CD8-positive, alpha-beta memory T cell (primary cell): ENCODE data around the gene OR13C4. TPM values are rescaled to one million over a fixed set of nuclear protein-coding genes. Genes with fewer than 3 reads are reported as not detected.
"Not testable (repeated sequence)": the region's sequence is repeated elsewhere in the genome, so short reads cannot be mapped to it uniquely, and the experiment has no call there.

Experiments used
- CTCF ChIA-PET: fragments of 350-600 bp; sonication (Branson Sonifier 250); formaldehyde crosslinking; loops from one replicate; lab custom pipeline; 2021; ENCODE audit warnings: antibody characterized with exemption; lab: Charles Lee
- POLR2A ChIA-PET: fragments of 350-600 bp; sonication (Branson Sonifier 250); formaldehyde crosslinking; loops from one replicate; lab custom pipeline; 2021; ENCODE audit warnings: antibody characterized with exemption; lab: Charles Lee
- DNase-seq, 5 donors: peaks; one replicate each; pipeline versions ENCODE4 v3.0.0 to v3.0.0-alpha.2; 2020 to 2022; ENCODE audit warnings: mixed read lengths in 1 of 5
- H3K27ac ChIP-seq: one replicate; pipeline ENCODE4 v1.7.0; 2013; ENCODE audit warnings: low read depth, mild to moderate bottlenecking, low read length, moderate library complexity
- H3K27me3 ChIP-seq: 2 replicates; pipeline ENCODE4 v1.7.0; 2013; ENCODE audit warnings: low read length, mild to moderate bottlenecking; ENCODE audit not compliant: insufficient read depth, poor library complexity, severe bottlenecking
- H3K36me3 ChIP-seq: 2 replicates; pipeline ENCODE4 v1.7.0; 2013; ENCODE audit warnings: mild to moderate bottlenecking, low read length, moderate library complexity; ENCODE audit not compliant: insufficient read depth
- H3K4me1 ChIP-seq: 2 replicates; pipeline ENCODE4 v1.7.0; 2013; ENCODE audit warnings: mild to moderate bottlenecking, low read length, moderate library complexity; ENCODE audit not compliant: insufficient read depth
- H3K4me3 ChIP-seq: 2 replicates; pipeline ENCODE4 v1.7.0; 2013; ENCODE audit warnings: mild to moderate bottlenecking, low read length
- H3K9me3 ChIP-seq: 2 replicates; pipeline ENCODE4 v1.7.0; 2013; ENCODE audit warnings: mild to moderate bottlenecking, low read length
- H3K27ac Mint-ChIP-seq, 8 donors: one replicate each; pipeline ENCODE4 v1.8.0; 2020 to 2021; ENCODE audit warnings: mixed read lengths in 8 of 8, mild to moderate bottlenecking in 6 of 8, inconsistent platforms in 3 of 8, moderate library complexity in 3 of 8
- H3K27me3 Mint-ChIP-seq, 2 donors: one replicate each; pipeline ENCODE4 v1.8.0; 2020 to 2021; ENCODE audit warnings: mixed read lengths in 2 of 2, mild to moderate bottlenecking in 1 of 2, moderate library complexity in 1 of 2
- H3K36me3 Mint-ChIP-seq, 3 donors: one replicate each; pipeline ENCODE4 v1.8.0; 2020 to 2021; ENCODE audit warnings: mixed read lengths in 3 of 3, inconsistent platforms in 1 of 3, mild to moderate bottlenecking in 1 of 3
- H3K4me1 Mint-ChIP-seq, 3 donors: one replicate each; pipeline ENCODE4 v1.8.0; 2020 to 2021; ENCODE audit warnings: mixed read lengths in 3 of 3, inconsistent platforms in 1 of 3, mild to moderate bottlenecking in 1 of 3
- H3K4me3 Mint-ChIP-seq, 7 donors: one replicate each; pipeline ENCODE4 v1.8.0; 2020 to 2021; ENCODE audit warnings: mixed read lengths in 7 of 7, mild to moderate bottlenecking in 6 of 7, moderate library complexity in 4 of 7, inconsistent platforms in 2 of 7
- H3K9me3 Mint-ChIP-seq, 5 donors: one replicate each; pipeline ENCODE4 v1.8.0; 2020 to 2022; ENCODE audit warnings: mixed read lengths in 5 of 5, mild to moderate bottlenecking in 3 of 5, moderate library complexity in 2 of 5, inconsistent platforms in 1 of 5
- polyA plus RNA-seq: library from polyadenylated mRNA; unstranded; fragments of 300-500 nt; fragmentation: Illumina TruSeq; gene quantifications from one replicate; pipeline ENCODE4 v1.2.3, GENCODE V29; 2021
- total RNA-seq, 2 experiments: library from RNA; stranded (reverse); gene quantifications; one replicate each; pipeline ENCODE4 v1.2.3, GENCODE V29; 2021

Gene OR13C4
- total and polyA plus RNA-seq, 3 experiments from 2014 or later: not detected

DNA sequence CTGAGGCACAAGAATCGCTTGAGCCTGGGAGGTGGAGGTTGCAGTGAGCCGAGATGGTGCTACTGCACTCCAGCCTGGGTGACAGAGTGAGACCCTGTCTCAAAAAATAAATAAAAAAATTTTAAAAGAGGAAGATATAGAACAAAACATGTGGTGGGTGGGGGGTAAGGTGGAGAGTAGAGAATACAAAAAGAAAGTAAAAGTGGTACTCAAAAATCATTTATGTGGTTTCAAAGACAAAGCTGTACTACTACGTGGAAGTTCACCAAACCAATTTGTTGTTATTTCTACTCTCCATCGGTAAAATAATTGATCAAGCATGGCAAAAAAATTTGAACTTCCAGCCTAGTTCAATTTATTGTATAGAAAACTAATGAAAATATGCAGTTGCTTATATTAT is 17.6 kb upstream of the OR13C4 start:
- no peaks in the 10 kb centered on the region for H3K27me3 ChIP-seq
- no peaks in the 10 kb centered on the region for H3K27me3 Mint-ChIP-seq
- DNase-seq: no peak
- no peaks in the 10 kb centered on the region for H3K9me3 Mint-ChIP-seq
- H3K36me3 Mint-ChIP-seq: no peaks in the 10 kb centered on the region
- no peak overlapping the region for H3K4me3 Mint-ChIP-seq
- ChIA-PET CTCF (no interaction called here), POLR2A (no interaction called here)
- no peak overlapping the region for H3K27ac Mint-ChIP-seq
- H3K4me1 Mint-ChIP-seq: no peaks in the 10 kb centered on the region
- no peak overlapping the region for H3K27ac ChIP-seq
- no peaks in the 10 kb centered on the region for H3K9me3 ChIP-seq
- H3K36me3 ChIP-seq: no peaks in the 10 kb centered on the region
- H3K4me1 ChIP-seq: no peaks in the 10 kb centered on the region
- no peak overlapping the region for H3K4me3 ChIP-seq

DNA sequence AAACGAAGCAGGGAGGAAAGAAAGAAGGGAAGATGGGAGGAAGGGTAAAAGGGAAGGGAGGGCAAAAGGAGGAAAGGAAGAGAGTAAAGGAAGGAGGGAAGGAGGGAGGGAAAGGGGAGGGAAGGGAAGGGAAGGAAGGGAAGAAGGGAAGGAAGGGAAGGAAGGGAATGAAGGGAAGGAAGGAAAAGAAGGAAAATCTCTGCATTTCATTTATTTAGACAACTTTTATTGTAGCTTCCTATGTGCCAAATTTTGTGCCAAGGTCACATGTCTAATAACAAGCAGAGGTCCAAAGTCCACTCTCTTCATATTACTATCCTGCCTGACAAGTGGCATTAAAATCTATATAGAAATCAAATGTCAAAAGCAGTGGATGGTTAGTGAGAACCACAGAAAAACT is 12.3 kb upstream of the OR13C4 start:
- no peak overlapping the region for H3K27ac Mint-ChIP-seq
- Histone ChIP-seq H3K36me3 (no peaks in the 10 kb centered on the region), H3K27ac (no peak overlapping the region), H3K9me3 (no peaks in the 10 kb centered on the region), H3K4me3 (no peak overlapping the region), H3K27me3 (no peaks in the 10 kb centered on the region), H3K4me1 (no peaks in the 10 kb centered on the region)
- DNase-seq: no peak
- H3K27me3 Mint-ChIP-seq: no peaks in the 10 kb centered on the region
- H3K4me1 Mint-ChIP-seq: no peaks in the 10 kb centered on the region
- POLR2A ChIA-PET: no interaction called here
- H3K36me3 Mint-ChIP-seq: no peaks in the 10 kb centered on the region
- CTCF ChIA-PET: no interaction called here
- H3K9me3 Mint-ChIP-seq: peaks cover 0 to 2% (median 0%) of the 10 kb centered on the region in 5 donors
- no peak overlapping the region for H3K4me3 Mint-ChIP-seq

DNA sequence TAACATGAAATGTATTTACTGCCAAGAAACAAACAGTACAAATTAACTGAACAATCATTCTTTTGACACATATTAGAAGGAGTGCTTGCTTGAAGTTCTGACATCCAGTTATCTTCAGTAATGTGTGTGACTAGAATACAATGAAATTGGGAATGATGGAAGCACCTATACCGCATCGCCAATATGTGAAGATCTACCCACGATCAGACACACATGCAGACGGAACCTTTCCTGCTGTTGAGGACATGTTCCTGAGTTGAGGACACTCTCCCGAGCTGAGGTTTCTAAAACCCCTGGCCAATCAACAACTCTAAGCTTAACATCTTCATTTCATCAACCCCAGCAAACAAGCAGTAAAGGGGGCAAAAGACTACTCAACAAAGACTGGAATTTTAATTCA is 9.7 kb upstream of the OR13C4 start, which contains the start of gene OR13C3:
OR13C3 (minus strand) TSS at position 101 of the 400 bp plus-strand sequence. CDS start 133 bp downstream, outside the sequence.
- H3K4me1 ChIP-seq: no peaks in the 10 kb centered on the region
- H3K27ac ChIP-seq: no peak within 1 kb of the TSS
- Mint-ChIP-seq H3K27ac (no peak within 1 kb of the TSS), H3K9me3 (peaks cover 0 to 2% (median 0%) of the 10 kb centered on the region in 5 donors), H3K36me3 (no peaks in the 10 kb centered on the region), H3K4me3 (no peak within 1 kb of the TSS), H3K4me1 (no peaks in the 10 kb centered on the region), H3K27me3 (no peaks in the 10 kb centered on the region)
- no peaks in the 10 kb centered on the region for H3K9me3 ChIP-seq
- H3K4me3 ChIP-seq: no peak within 1 kb of the TSS
- ChIA-PET POLR2A (no interaction called here), CTCF (no interaction called here)
- H3K36me3 ChIP-seq: no peaks in the 10 kb centered on the region
- no peak for DNase-seq
- no peaks in the 10 kb centered on the region for H3K27me3 ChIP-seq

DNA sequence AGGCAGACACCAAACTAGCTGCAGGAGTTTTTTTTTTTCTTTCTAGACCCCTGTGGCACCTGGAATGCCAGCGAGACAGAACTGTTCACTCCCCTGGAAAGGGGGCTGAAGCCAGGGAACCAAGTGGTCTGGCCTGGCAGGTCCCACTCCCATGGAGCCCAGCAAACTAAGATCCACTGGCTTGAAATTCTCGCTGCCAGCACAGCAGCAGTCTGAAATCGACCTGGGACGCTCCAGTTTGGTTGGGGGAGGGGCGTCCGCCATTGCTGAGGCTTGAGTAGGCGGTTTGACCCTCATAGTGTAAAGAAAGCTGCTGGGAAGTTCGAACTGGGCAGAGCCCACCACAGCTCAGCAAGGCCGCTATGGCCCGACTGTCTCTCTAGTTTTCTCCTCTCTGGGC is 6.8 kb downstream of the OR13C4 start:
- POLR2A ChIA-PET, CTCF ChIA-PET: not testable (repeated sequence)

DNA sequence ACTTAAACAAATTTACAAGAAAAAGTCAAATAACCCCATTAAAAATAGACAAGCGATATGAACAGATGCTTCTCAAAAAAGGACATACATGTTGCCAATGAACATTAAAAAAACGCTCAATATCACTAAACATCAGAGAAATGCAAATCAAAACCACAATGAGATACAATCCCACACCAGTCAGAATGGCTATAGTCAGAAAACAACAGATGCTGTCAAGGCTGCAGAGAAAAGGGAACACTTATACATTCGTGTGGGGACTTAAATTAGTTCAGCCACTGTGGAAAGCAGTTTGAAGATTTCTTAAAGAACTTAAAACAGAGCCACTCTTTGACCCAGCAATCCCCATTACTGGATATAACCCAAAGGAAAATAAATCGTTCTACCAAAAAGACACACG is 12.1 kb downstream of the OR13C4 start:
- Histone ChIP-seq H3K27me3 (no peaks in the 10 kb centered on the region), H3K27ac (no peak overlapping the region), H3K36me3 (no peaks in the 10 kb centered on the region), H3K4me3 (no peak overlapping the region), H3K4me1 (no peaks in the 10 kb centered on the region), H3K9me3 (no peaks in the 10 kb centered on the region)
- ChIA-PET POLR2A (no interaction called here), CTCF (no interaction called here)
- H3K27ac Mint-ChIP-seq: no peak overlapping the region
- DNase-seq: no peak
- no peaks in the 10 kb centered on the region for H3K27me3 Mint-ChIP-seq
- no peaks in the 10 kb centered on the region for H3K4me1 Mint-ChIP-seq
- no peak overlapping the region for H3K4me3 Mint-ChIP-seq
- peaks cover 0 to 2% (median 0%) of the 10 kb centered on the region in 5 donors for H3K9me3 Mint-ChIP-seq
- H3K36me3 Mint-ChIP-seq: no peaks in the 10 kb centered on the region

More for the DNA sequence above, 6.8 kb downstream of the OR13C4 start:
- H3K27me3 Mint-ChIP-seq, H3K4me3 ChIP-seq, H3K36me3 Mint-ChIP-seq, H3K9me3 ChIP-seq, H3K4me3 Mint-ChIP-seq, H3K4me1 ChIP-seq, H3K27ac Mint-ChIP-seq, DNase-seq, H3K9me3 Mint-ChIP-seq, H3K4me1 Mint-ChIP-seq, H3K27me3 ChIP-seq, H3K36me3 ChIP-seq, H3K27ac ChIP-seq: not testable (repeated sequence)

DNA sequence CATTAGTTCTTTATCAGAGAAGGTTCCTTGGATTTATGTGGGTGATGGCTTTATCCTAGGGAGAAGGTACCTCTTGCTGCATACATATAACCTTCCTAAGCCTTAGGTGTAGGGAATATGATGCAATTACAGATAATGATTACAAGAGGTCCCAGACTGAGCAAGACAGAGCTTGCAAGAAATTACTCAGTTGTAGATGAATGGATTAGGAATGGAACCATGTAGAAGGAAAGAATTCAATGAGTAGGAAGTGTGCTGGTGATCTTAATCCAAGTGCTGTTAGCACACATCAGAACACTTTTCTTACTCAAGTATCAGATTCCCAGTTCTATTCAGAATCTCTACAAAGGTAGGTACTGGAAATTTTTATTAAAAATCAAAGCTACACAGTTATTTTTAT is 20.4 kb downstream of the OR13C4 start:
- no peak overlapping the region for H3K27ac Mint-ChIP-seq
- H3K4me1 Mint-ChIP-seq: no peaks in the 10 kb centered on the region
- H3K36me3 Mint-ChIP-seq: no peaks in the 10 kb centered on the region
- no peak overlapping the region for H3K4me3 Mint-ChIP-seq
- Histone ChIP-seq H3K27me3 (no peaks in the 10 kb centered on the region), H3K9me3 (no peaks in the 10 kb centered on the region), H3K36me3 (no peaks in the 10 kb centered on the region), H3K4me1 (no peaks in the 10 kb centered on the region), H3K27ac (no peak overlapping the region), H3K4me3 (no peak overlapping the region)
- no peaks in the 10 kb centered on the region for H3K27me3 Mint-ChIP-seq
- DNase-seq: no peak
- peaks cover 0 to 2% (median 0%) of the 10 kb centered on the region in 5 donors for H3K9me3 Mint-ChIP-seq
- POLR2A ChIA-PET: no interaction called here
- CTCF ChIA-PET: no interaction called here

DNA sequence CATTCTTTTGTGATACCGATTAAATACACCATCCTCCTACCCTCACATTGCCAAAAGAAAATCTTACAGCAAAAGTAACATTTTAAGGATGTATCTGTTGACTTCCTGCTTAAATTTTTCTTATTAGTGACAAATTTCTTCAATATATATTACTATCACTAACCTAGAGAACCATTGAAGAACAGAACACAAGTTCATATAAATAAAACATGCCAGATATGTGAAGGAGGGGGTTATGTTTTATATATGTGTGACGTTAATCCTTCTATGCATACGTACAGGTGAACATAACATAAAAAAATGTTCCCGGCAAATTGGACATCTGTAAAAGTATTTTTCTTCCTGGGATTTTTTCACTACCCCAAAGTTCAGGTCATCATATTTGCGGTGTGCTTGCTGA is 23.0 kb downstream of the OR13C4 start, which contains the start of gene OR13F1:
OR13F1 (plus strand) TSS at position 301 of the 400 bp plus-strand sequence; CDS start at position 301, 0 bp downstream.
- CTCF ChIA-PET: no interaction called here
- H3K9me3 Mint-ChIP-seq: peaks cover 0 to 2% (median 0%) of the 10 kb centered on the region in 5 donors
- no peaks in the 10 kb centered on the region for H3K27me3 Mint-ChIP-seq
- POLR2A ChIA-PET: no interaction called here
- Histone ChIP-seq H3K36me3 (no peaks in the 10 kb centered on the region), H3K4me3 (no peak within 1 kb of the TSS), H3K27ac (no peak within 1 kb of the TSS), H3K9me3 (no peaks in the 10 kb centered on the region), H3K27me3 (no peaks in the 10 kb centered on the region), H3K4me1 (no peaks in the 10 kb centered on the region)
- peak within 1 kb of the TSS in 1 of 8 donors; percentile 70 for H3K27ac Mint-ChIP-seq
- H3K4me3 Mint-ChIP-seq: no peak within 1 kb of the TSS
- H3K36me3 Mint-ChIP-seq: no peaks in the 10 kb centered on the region
- no peaks in the 10 kb centered on the region for H3K4me1 Mint-ChIP-seq
- DNase-seq: no peak

DNA sequence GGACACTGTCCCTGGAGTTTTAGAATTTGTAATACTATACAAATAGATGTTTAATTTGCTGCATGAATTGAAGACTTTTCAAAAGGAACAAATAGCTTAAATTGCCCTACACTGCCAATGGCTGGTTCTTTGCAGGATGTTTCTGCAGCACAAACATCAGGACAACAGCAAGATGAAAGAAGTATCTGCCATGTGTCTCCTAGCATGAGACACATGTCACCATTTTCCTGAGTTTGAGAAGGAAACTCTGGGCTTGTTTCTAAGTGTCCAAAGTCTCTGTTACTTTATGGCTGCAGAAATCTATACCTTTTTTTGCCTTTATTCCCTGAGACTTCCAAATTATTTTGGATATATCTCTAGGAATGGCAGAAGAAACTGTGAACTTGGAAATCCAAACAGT is 23.6 kb downstream of the OR13C4 start:
- no peak overlapping the region for H3K27ac Mint-ChIP-seq
- H3K27me3 ChIP-seq: no peaks in the 10 kb centered on the region
- no peak overlapping the region for H3K27ac ChIP-seq
- POLR2A ChIA-PET: no interaction called here
- no peak overlapping the region for H3K4me3 Mint-ChIP-seq
- peaks cover 0 to 2% of the 10 kb centered on the region in 2 donors for H3K27me3 Mint-ChIP-seq
- H3K36me3 ChIP-seq: no peaks in the 10 kb centered on the region
- CTCF ChIA-PET: no interaction called here
- no peaks in the 10 kb centered on the region for H3K9me3 ChIP-seq
- peaks cover 0 to 2% (median 0%) of the 10 kb centered on the region in 5 donors for H3K9me3 Mint-ChIP-seq
- no peaks in the 10 kb centered on the region for H3K36me3 Mint-ChIP-seq
- no peaks in the 10 kb centered on the region for H3K4me1 Mint-ChIP-seq
- H3K4me1 ChIP-seq: no peaks in the 10 kb centered on the region
- H3K4me3 ChIP-seq: no peak overlapping the region
- no peak for DNase-seq

DNA sequence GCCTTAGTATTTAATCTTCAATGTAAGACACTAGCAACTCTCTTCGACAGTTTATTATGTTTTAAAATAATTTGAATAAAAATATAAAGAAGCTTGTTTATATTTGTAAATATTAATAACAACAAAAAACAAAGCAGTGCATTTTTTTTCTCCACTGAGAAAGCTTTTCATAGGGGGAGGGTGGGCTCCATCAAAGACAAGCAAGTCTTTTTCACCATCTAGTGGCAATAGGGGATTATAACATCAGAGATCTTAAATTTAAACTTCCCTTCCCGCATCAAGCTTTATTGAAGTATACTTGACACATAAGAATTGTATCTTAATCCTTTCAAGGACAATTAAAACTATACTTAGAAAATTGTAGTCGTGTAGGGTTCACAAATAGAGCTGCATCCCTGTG is 32.2 kb downstream of the OR13C4 start:
- DNase-seq: no peak
- H3K27me3 ChIP-seq: no peaks in the 10 kb centered on the region
- H3K9me3 ChIP-seq: no peaks in the 10 kb centered on the region
- POLR2A ChIA-PET: no interaction called here
- H3K4me3 ChIP-seq: no peak overlapping the region
- H3K27ac Mint-ChIP-seq: no peak overlapping the region
- peaks cover 0 to 2% of the 10 kb centered on the region in 2 donors for H3K27me3 Mint-ChIP-seq
- no peak overlapping the region for H3K27ac ChIP-seq
- no peaks in the 10 kb centered on the region for H3K4me1 ChIP-seq
- no peaks in the 10 kb centered on the region for H3K36me3 ChIP-seq
- peaks cover 0 to 8% (median 0%) of the 10 kb centered on the region in 5 donors for H3K9me3 Mint-ChIP-seq
- CTCF ChIA-PET: no interaction called here
- no peak overlapping the region for H3K4me3 Mint-ChIP-seq
- no peaks in the 10 kb centered on the region for H3K36me3 Mint-ChIP-seq
- no peaks in the 10 kb centered on the region for H3K4me1 Mint-ChIP-seq
